A673 (cell line): ENCODE data around the gene MACROD1.

ENCODE experiments used
- CTCF ChIP-seq: fragments of 300-800, 200-600 bp; sonication (generic); conservative IDR thresholded peaks from 2 replicates; pipeline ENCODE4 v1.5.1; 2017; ENCODE audit warnings: low read depth, mild to moderate bottlenecking, antibody characterized with exemption, low read length, moderate library complexity, mixed read lengths
- EZH2 ChIP-seq: fragments of 200-600 bp; sonication (generic); IDR thresholded peaks from 2 replicates; pipeline ENCODE4 v1.6.1; 2017; ENCODE audit warnings: borderline replicate concordance, low read depth, mild to moderate bottlenecking, mixed read lengths, antibody characterized with exemption, low read length; ENCODE audit not compliant: poor library complexity, severe bottlenecking

- no peak; the same call in none of the 2 replicates for TF ChIP-seq CTCF
- no peak for TF ChIP-seq EZH2
Observed at GRCh38 chr11:64148917-64149617, 16.8 kb downstream of the MACROD1 start.
